PC-3 (cell line): ENCODE results near the gene EGFL8. TPM values are rescaled to one million over a fixed set of nuclear protein-coding genes. Genes with fewer than 3 reads are reported as not detected.
A peak's percentile ranks its signal among the peaks of the same experiment; 100 is the strongest.
"Not testable (repeated sequence)": the region's sequence is repeated elsewhere in the genome, so short reads cannot be mapped to it uniquely, and the experiment has no call there.

ENCODE experiments used
- ATAC-seq: fragments of 200-7000 bp; cut with Tn5 transposase; 2 replicates; pipeline ENCODE4 v1.9.1; 2020; ENCODE audit warnings: mild to moderate bottlenecking, moderate library complexity
- BruUV-seq: library from RNA; stranded (reverse); fragments of 400-500 nt; replicated peaks from 2 replicates; lab custom pipeline; 2021; lab: Mats Ljungman, UMichigan
- CTCF ChIA-PET: fragments of 300-600 bp; sonication (Branson Sonifier 250); formaldehyde crosslinking; loops from one replicate; lab custom pipeline; 2022; ENCODE audit warnings: antibody characterized with exemption; lab: Charles Lee
- POLR2A ChIA-PET: fragments of 300-600 bp; sonication (Branson Sonifier 250); formaldehyde crosslinking; loops from one replicate; lab custom pipeline; 2022; ENCODE audit warnings: antibody characterized with exemption; ENCODE audit not compliant: unreplicated experiment; lab: Charles Lee
- DNase-seq: peaks from one replicate; pipeline ENCODE4 v3.0.0-alpha.2; 2015
- H2AFZ ChIP-seq: fragments of 300-600 bp; sonication (generic); 2 replicates; pipeline ENCODE4 v1.6.0; 2016; ENCODE audit warnings: antibody characterized with exemption, low read length
- H3F3A ChIP-seq: fragments of 300-600 bp; sonication (generic); one replicate; pipeline ENCODE4 v1.6.0; 2017; ENCODE audit warnings: antibody characterized with exemption, low read length, control low read depth, mild to moderate bottlenecking; ENCODE audit not compliant: unreplicated experiment
- H3K27ac ChIP-seq: fragments of 300-600 bp; sonication (generic); 2 replicates; pipeline ENCODE4 v1.5.1; 2016; ENCODE audit warnings: mild to moderate bottlenecking, low read length
- H3K27me3 ChIP-seq: fragments of 300-600 bp; sonication (generic); 2 replicates; pipeline ENCODE4 v1.6.1; 2016; ENCODE audit warnings: low read length, mixed read lengths
- H3K36me3 ChIP-seq: fragments of 300-600 bp; sonication (generic); 2 replicates; pipeline ENCODE4 v1.6.1; 2016; ENCODE audit warnings: low read depth, mixed run types, low read length, mixed read lengths
- H3K4me1 ChIP-seq: fragments of 300-600 bp; sonication (generic); 2 replicates; pipeline ENCODE4 v1.5.1; 2016; ENCODE audit warnings: low read length; ENCODE audit not compliant: insufficient read depth
- H3K4me2 ChIP-seq: fragments of 300-600 bp; sonication (generic); 2 replicates; pipeline ENCODE4 v1.6.0; 2016; ENCODE audit warnings: low read length
- H3K4me3 ChIP-seq: fragments of 300-600 bp; sonication (generic); 2 replicates; pipeline ENCODE4 v1.5.1; 2016; ENCODE audit warnings: mild to moderate bottlenecking, low read length, mixed read lengths
- H3K79me2 ChIP-seq: fragments of 300-600 bp; sonication (generic); 2 replicates; pipeline ENCODE4 v1.6.1; 2017; ENCODE audit warnings: low read length, mixed read lengths
- H3K9ac ChIP-seq: fragments of 300-600 bp; sonication (generic); 2 replicates; pipeline ENCODE4 v1.6.0; 2016; ENCODE audit warnings: mild to moderate bottlenecking, low read length
- H3K9me2 ChIP-seq: fragments of 300-600 bp; sonication (generic); replicated peaks from 2 replicates; pipeline ENCODE4 v1.6.1; 2016; ENCODE audit warnings: mixed run types, low read length, mixed read lengths
- H3K9me3 ChIP-seq: fragments of 300-600 bp; sonication (generic); 2 replicates; pipeline ENCODE4 v1.6.1; 2016; ENCODE audit warnings: low read length, mixed read lengths
- H4K20me1 ChIP-seq: fragments of 300-600 bp; sonication (generic); 2 replicates; pipeline ENCODE4 v1.6.1; 2016; ENCODE audit warnings: low read length, mixed read lengths
- CTCF ChIP-seq: fragments of 300-600 bp; sonication (generic); conservative IDR thresholded peaks from 2 replicates; pipeline ENCODE4 v1.5.1; 2017; ENCODE audit warnings: antibody characterized with exemption, low read depth, mild to moderate bottlenecking, low read length
- EZH2 ChIP-seq: fragments of 300-600 bp; sonication (generic); IDR thresholded peaks from one replicate; pipeline ENCODE4 v1.6.1; 2017; ENCODE audit warnings: antibody characterized with exemption, mild to moderate bottlenecking, low read length; ENCODE audit not compliant: unreplicated experiment
- EZH2phosphoT487 ChIP-seq: fragments of 300-600 bp; sonication (generic); IDR thresholded peaks from 2 replicates; pipeline ENCODE4 v1.6.1; 2018; ENCODE audit warnings: mild to moderate bottlenecking, antibody characterized with exemption, low read length, borderline replicate concordance
- intact Hi-C: fragments of 100-400 bp; cut with micrococcal nuclease; formaldehyde crosslinking; loops from 2 replicates; pipeline ENCODE4 v1.9.0; 2023
- total RNA-seq: library from RNA; depleted of rRNA; stranded (reverse); fragments of >200 nt; gene quantifications from 2 replicates; pipeline ENCODE4 v1.2.3, GENCODE V29; 2014

EGFL8 gene
- total RNA-seq, 1 experiment from 2014 or later = 7.9 TPM

GRCh38 chr6:32187009-32187709, 22.8 kb downstream of the EGFL8 start:
- H4K20me1 ChIP-seq = no peaks in the 10 kb centered on the region
- DNase-seq = no peak
- H3K4me2 ChIP-seq = no peak overlapping the region
- no peaks in the 10 kb centered on the region for H3K36me3 ChIP-seq
- no peak overlapping the region for H3K9ac ChIP-seq
- H3K79me2 ChIP-seq = peaks cover 18% of the 10 kb centered on the region
- H3K9me2 ChIP-seq = no peaks in the 10 kb centered on the region
- no peak overlapping the region for H2AFZ ChIP-seq
- TF ChIP-seq EZH2 (no peak), EZH2phosphoT487 (no peak), CTCF (no peak)
- no peak overlapping the region for H3K27ac ChIP-seq
- no peaks in the 10 kb centered on the region for H3F3A ChIP-seq
- H3K4me1 ChIP-seq = peaks cover 15% of the 10 kb centered on the region
- POLR2A ChIA-PET = no interaction called here
- no peaks in the 10 kb centered on the region for H3K27me3 ChIP-seq
- no peak overlapping the region for H3K4me3 ChIP-seq
- no peaks in the 10 kb centered on the region for H3K9me3 ChIP-seq
- intact Hi-C loops = no loop called here
- CTCF ChIA-PET = no interaction called here
- BruUV-seq = no TSS peak
- no peak for ATAC-seq

- peak overlapping the region; percentile 81; the same call in 1 of the 2 replicates for H3K4me2 ChIP-seq
- DNase-seq, ATAC-seq, H3K36me3 ChIP-seq, H3K9me3 ChIP-seq, H3K9me2 ChIP-seq, H3K4me3 ChIP-seq, H4K20me1 ChIP-seq, H2AFZ ChIP-seq, POLR2A ChIA-PET, CTCF ChIA-PET, intact Hi-C loops, BruUV-seq, H3F3A ChIP-seq, H3K27ac ChIP-seq, H3K9ac ChIP-seq, H3K27me3 ChIP-seq: not testable (repeated sequence)
- H3K79me2 ChIP-seq = peaks cover 18% of the 10 kb centered on the region
- H3K4me1 ChIP-seq = peaks cover 22% of the 10 kb centered on the region
These were observed 23.5 kb downstream of the EGFL8 start for GRCh38 chr6:32187725-32188380.

GRCh38 chr6:32188381-32189068, 24.1 kb downstream of the EGFL8 start:
- no peak for ATAC-seq

More at GRCh38 chr6:32188381-32189068, 24.1 kb downstream of the EGFL8 start:
- CTCF ChIA-PET = no interaction called here
- H3F3A ChIP-seq = no peaks in the 10 kb centered on the region
- no peaks in the 10 kb centered on the region for H3K36me3 ChIP-seq
- POLR2A ChIA-PET = no interaction called here
- no peak overlapping the region for H3K27ac ChIP-seq
- no peaks in the 10 kb centered on the region for H3K9me2 ChIP-seq
- H4K20me1 ChIP-seq = no peaks in the 10 kb centered on the region
- BruUV-seq = TSS peak; percentile 21
- peak overlapping the region; percentile 84 for H3K4me3 ChIP-seq
- no peaks in the 10 kb centered on the region for H3K9me3 ChIP-seq
- peak overlapping the region; percentile 78 for H3K9ac ChIP-seq
- intact Hi-C loops = no loop called here
- DNase-seq = no peak
- peak overlapping the region; percentile 81 for H3K4me2 ChIP-seq
- H2AFZ ChIP-seq = no peak overlapping the region
- H3K79me2 ChIP-seq = peaks cover 18% of the 10 kb centered on the region
- H3K4me1 ChIP-seq = peaks cover 25% of the 10 kb centered on the region
- TF ChIP-seq CTCF (no peak), EZH2phosphoT487 (no peak), EZH2 (no peak)
- no peaks in the 10 kb centered on the region for H3K27me3 ChIP-seq
